ENCODE data around the gene DUOX2. TPM values are rescaled to one million over a fixed set of nuclear protein-coding genes. Genes with fewer than 3 reads are reported as not detected.

The DUOX2 gene
- polyA plus RNA-seq, 1 donor (not counting 4 experiments of a cell fraction or from before 2014, with no cell fraction given): 0.31 TPM

GRCh38 chr15:45112591-45113379 lies 1.2 kb downstream of the DUOX2 start:
- H4K20me1 ChIP-seq (ENCODE audit: control insufficient read depth, extremely low read depth, insufficient read depth, low read length): peaks cover 5% of the 10 kb centered on the region
- H3K9me1 ChIP-seq (ENCODE audit: control insufficient read depth, extremely low read depth, insufficient read depth, low read length): no peaks in the 10 kb centered on the region
- peaks cover 83% of the 10 kb centered on the region for H3K27me3 ChIP-seq (ENCODE audit: control insufficient read depth, extremely low read depth, insufficient read depth, low read length)
- dilution Hi-C loops (cut with MboI; ENCODE audit: extremely low pct_ligation_motif_present, low sequenced_read_pairs): no loop called here
- peaks cover 14% of the 10 kb centered on the region for H3K4me1 ChIP-seq (ENCODE audit: control insufficient read depth, extremely low read depth, insufficient read depth, low read length)
- H2AFZ ChIP-seq (ENCODE audit: control insufficient read depth, low read length): peak overlapping the region; percentile 30
- no peak overlapping the region for H3K9ac ChIP-seq (ENCODE audit: control insufficient read depth, extremely low read depth, insufficient read depth, low read length)
- no peaks in the 10 kb centered on the region for H3K9me3 ChIP-seq (ENCODE audit: control insufficient read depth, low read depth, low read length)
- no peaks in the 10 kb centered on the region for H3K79me2 ChIP-seq (ENCODE audit: control insufficient read depth, insufficient read depth, low read length)
- H3K27ac ChIP-seq (ENCODE audit: control insufficient read depth, insufficient read depth, low read length): no peak overlapping the region
- H3K4me3 ChIP-seq (ENCODE audit: control insufficient read depth in 2 of 3, extremely low read depth in 1 of 3, insufficient read depth in 2 of 3, low read depth in 1 of 3, low read length in 3 of 3): peak overlapping the region in 2 of 3 experiments; percentile 19 to 40
- peak overlapping the region; percentile 73 for H3K4me2 ChIP-seq (ENCODE audit: control insufficient read depth, extremely low read depth, insufficient read depth, low read depth, low read length)
- no peak for TF ChIP-seq CTCF (optimal IDR thresholded peaks at IDR 0.05 in 1 of 3, IDR thresholded peaks at IDR 0.05 in 1 of 3, conservative IDR thresholded peaks at IDR 0.05 in 1 of 3; ENCODE audit: extremely low read depth in 1 of 3, insufficient read depth in 2 of 3, low read length in 3 of 3)
- TF ChIP-seq EZH2 (IDR thresholded peaks at IDR 0.05; ENCODE audit: low read length): peak; percentile 72
- H3K36me3 ChIP-seq (ENCODE audit: control insufficient read depth in 2 of 2, extremely low read depth in 1 of 2, insufficient read depth in 2 of 2, low read length in 2 of 2): no peaks in the 10 kb centered on the region
- DNase-seq (ENCODE audit: low read depth, low spot score): no peak
- no peak for FAIRE-seq

GRCh38 chr15:45112143-45112590 lies 1.8 kb downstream of the DUOX2 start:
- H4K20me1 ChIP-seq (ENCODE audit: control insufficient read depth, extremely low read depth, insufficient read depth, low read length): peaks cover 5% of the 10 kb centered on the region
- H3K27me3 ChIP-seq (ENCODE audit: control insufficient read depth, extremely low read depth, insufficient read depth, low read length): peaks cover 77% of the 10 kb centered on the region
- H3K9me1 ChIP-seq (ENCODE audit: control insufficient read depth, extremely low read depth, insufficient read depth, low read length): no peaks in the 10 kb centered on the region
- H3K27ac ChIP-seq (ENCODE audit: control insufficient read depth, insufficient read depth, low read length): no peak overlapping the region
- no peak overlapping the region for H3K9ac ChIP-seq (ENCODE audit: control insufficient read depth, extremely low read depth, insufficient read depth, low read length)
- TF ChIP-seq EZH2 (IDR thresholded peaks at IDR 0.05; ENCODE audit: low read length): peak; percentile 89
- TF ChIP-seq CTCF (optimal IDR thresholded peaks at IDR 0.05 in 1 of 3, IDR thresholded peaks at IDR 0.05 in 1 of 3, conservative IDR thresholded peaks at IDR 0.05 in 1 of 3; ENCODE audit: extremely low read depth in 1 of 3, insufficient read depth in 2 of 3, low read length in 3 of 3): no peak
- FAIRE-seq (no peak), DNase-seq (ENCODE audit: low read depth, low spot score) (no peak)
- H3K4me3 ChIP-seq (ENCODE audit: control insufficient read depth in 2 of 3, extremely low read depth in 1 of 3, insufficient read depth in 2 of 3, low read depth in 1 of 3, low read length in 3 of 3): peak overlapping the region in 2 of 3 experiments; percentile 19 to 40
- H2AFZ ChIP-seq (ENCODE audit: control insufficient read depth, low read length): peak overlapping the region; percentile 30
- H3K79me2 ChIP-seq (ENCODE audit: control insufficient read depth, insufficient read depth, low read length): no peaks in the 10 kb centered on the region
- peak overlapping the region; percentile 73 for H3K4me2 ChIP-seq (ENCODE audit: control insufficient read depth, extremely low read depth, insufficient read depth, low read depth, low read length)
- no peaks in the 10 kb centered on the region for H3K9me3 ChIP-seq (ENCODE audit: control insufficient read depth, low read depth, low read length)
- H3K36me3 ChIP-seq (ENCODE audit: control insufficient read depth in 2 of 2, extremely low read depth in 1 of 2, insufficient read depth in 2 of 2, low read length in 2 of 2): no peaks in the 10 kb centered on the region
- H3K4me1 ChIP-seq (ENCODE audit: control insufficient read depth, extremely low read depth, insufficient read depth, low read length): peaks cover 13% of the 10 kb centered on the region
- dilution Hi-C loops (cut with MboI; ENCODE audit: extremely low pct_ligation_motif_present, low sequenced_read_pairs): no loop called here

All from keratinocyte (primary cell).